Ramos (cell line): Measurements from ENCODE around the gene RPS6KC1.
"Not testable (repeated sequence)": the region's sequence is repeated elsewhere in the genome, so short reads cannot be mapped to it uniquely, and the experiment has no call there.

ENCODE experiments used
- in situ Hi-C: fragments of 300-500 bp; cut with MboI; formaldehyde crosslinking; loops from one replicate; pipeline ENCODE4 v1.14.3; 2022; ENCODE audit warnings: low sequenced_read_pairs; ENCODE audit not compliant: unreplicated experiment

The RPS6KC1 gene

DNA sequence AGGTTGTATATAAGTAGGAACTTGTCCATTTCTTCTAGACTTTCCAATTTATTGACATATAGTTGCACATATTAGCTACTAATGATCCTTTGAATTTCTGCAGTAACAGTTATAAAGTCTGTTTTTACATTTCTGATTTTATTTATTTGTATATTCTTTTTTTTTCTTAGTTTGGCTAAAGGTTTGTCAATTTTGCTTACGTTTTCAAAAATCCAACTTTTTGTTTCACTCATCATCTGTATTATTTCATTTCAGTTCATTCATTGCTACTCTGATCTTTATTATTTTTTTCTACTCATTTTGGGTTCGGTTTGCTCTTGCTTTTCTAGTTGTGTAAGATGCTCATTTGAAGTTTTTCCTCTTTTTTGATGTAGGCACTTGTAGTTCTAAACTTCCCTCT is 97.9 kb downstream of the RPS6KC1 start:
- in situ Hi-C loops = no loop called here

GRCh38 chr1:213150090-213150489 is 99.0 kb downstream of the RPS6KC1 start:
- in situ Hi-C loops = not testable (repeated sequence)

DNA sequence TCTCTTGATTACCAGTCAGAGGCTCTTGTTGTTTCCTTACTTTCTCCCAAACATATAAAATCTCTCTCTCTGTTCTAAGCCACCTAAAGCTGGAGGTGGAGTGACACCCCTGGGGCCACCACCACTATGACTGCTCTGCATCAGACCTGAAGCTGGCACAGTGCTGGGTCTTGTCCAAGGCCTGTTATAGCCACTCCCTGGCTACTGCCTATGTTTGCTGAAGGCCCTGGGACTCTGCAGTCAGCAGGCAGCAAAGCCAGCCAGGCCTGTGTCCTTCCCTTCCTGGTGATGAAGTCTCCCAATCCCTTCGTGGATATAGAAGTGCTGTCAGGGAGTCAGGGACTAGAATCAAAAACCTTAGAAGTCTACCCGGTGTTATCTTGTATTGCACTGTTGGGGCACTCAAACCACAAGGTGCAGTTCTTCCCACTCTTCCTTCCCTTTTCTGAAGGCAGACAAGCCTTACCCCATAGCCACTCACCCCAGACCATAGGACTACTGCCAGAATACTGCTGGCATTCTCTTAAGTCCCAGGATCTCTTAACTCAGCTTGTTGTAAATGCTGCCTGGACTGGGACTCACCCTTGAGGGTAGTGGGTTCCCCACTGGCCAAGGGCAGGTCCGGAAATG is 103.1 kb downstream of the RPS6KC1 start:
- in situ Hi-C loops = no loop called here

GRCh38 chr1:213159376-213159775 is 108.3 kb downstream of the RPS6KC1 start:
- in situ Hi-C loops = no loop called here

DNA sequence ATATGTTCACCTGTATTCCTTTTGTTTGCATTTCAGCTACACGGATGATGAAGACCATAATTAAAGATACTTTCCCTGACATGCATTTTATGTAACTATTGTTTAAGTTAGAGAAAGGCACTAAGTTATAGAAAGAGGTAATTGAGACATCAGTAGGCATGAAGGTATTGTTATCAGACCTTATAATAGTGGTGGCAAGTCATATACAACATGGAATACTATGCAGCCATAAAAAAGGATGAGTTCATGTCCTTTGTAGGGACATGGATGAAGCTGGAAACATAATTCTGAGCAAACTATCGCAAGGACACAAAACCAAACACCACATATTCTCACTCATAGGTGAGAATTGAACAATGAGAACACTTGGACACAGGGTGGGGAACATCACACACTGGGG is 109.4 kb downstream of the RPS6KC1 start:
- in situ Hi-C loops = not testable (repeated sequence)

DNA sequence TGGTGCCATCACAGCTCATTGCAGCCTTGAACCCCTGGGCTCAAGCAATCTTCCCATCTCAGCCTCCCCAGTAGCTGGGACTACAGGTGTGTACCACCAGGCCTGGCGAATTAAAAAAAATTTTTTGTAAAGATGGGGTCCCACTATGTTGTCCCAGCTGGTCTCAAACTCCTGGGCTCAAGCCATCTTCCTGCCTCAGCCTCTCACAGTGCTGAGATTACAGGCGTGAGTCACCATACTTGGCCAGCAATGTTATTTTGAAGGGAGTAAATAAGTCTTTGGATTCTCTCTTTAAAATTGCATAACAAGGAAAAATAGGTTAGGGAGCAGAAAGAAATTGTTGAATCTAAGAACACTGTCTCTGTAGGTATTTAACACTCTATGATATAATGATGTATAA is 111.3 kb downstream of the RPS6KC1 start:
- in situ Hi-C loops = no loop called here

- in situ Hi-C loops = no loop called here
Measured at GRCh38 chr1:213162862-213163261, 111.8 kb downstream of the RPS6KC1 start.

GRCh38 chr1:213163278-213163711 is 112.3 kb downstream of the RPS6KC1 start:
- in situ Hi-C loops = no loop called here

DNA sequence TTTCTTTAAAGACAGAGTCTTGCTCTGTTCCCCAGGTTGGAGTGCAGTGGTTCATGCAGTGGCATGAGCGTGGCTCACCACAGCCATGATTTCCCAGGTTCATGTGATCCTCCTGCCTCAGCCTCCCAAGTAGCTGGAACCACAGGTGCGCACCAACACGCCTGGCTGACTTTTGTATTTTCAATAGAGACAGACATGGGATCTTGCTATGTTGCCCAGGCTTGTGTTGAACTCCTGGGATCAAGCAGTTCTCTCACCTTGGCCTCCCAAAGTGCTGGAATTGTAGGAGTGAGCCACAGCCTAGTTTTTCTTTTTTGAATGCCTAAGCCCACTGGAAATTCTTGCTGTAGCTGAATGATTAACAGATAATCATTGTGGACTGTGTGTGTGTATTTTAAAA is 113.5 kb downstream of the RPS6KC1 start:
- in situ Hi-C loops = no loop called here

DNA sequence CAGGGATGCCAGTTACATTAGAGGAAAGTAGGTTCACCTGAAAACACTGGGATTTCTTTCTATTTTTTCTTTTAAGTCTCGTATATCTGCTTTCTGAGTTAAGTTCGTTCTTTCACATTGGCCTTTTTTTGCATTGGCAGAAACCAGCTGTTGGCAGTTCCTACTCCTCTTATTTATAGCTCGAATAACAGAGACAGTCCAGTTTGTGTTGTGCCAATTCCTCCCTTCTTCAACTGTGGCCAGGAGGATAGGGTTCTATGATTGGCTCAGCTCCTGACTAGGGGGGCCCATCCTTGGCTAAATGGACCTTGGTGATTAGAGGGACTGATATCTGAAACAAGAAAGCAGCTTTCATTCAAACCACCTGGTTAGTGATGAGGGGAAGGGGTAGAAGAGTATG is 115.8 kb downstream of the RPS6KC1 start:
- in situ Hi-C loops = no loop called here

DNA sequence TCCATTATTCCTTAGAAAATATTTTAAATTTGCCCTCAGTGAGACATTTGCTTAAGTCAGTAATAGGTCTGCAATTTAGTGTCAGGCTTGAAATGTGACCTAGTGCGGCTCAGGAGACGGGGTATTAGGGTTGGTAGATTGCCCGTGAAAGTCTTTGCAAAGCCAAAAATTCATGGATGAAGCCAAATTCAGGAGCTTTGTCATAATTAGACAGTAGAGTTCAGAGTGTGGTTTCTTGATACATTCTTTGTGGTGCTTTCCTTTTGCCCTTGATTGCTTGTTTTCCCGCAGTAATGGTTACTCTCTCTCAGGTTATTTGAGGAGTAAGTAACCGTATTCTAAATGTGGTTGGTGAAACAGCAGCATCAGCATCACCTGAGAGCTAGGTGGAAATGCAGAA is 120.7 kb downstream of the RPS6KC1 start:
- in situ Hi-C loops = no loop called here

GRCh38 chr1:213176341-213176740 is 125.3 kb downstream of the RPS6KC1 start:
- in situ Hi-C loops = no loop called here

DNA sequence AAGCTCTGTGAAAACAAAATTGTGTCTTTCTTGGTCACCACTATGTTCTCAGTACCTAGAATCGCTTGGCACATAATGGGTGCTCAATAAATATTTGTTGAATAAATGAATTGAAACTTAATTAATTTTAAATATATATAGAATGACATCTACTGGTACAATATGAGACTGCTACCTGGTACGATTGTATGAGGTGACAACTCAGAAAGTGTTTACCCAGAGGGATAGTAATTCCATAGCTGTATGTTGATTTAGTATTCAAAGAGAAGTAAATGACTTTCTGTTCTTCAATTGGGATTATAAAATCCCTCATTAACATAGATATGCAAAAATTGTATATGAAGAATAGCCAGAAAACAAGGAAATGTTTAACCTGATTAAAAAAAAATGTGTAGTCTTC is 128.7 kb downstream of the RPS6KC1 start:
- in situ Hi-C loops = no loop called here

DNA sequence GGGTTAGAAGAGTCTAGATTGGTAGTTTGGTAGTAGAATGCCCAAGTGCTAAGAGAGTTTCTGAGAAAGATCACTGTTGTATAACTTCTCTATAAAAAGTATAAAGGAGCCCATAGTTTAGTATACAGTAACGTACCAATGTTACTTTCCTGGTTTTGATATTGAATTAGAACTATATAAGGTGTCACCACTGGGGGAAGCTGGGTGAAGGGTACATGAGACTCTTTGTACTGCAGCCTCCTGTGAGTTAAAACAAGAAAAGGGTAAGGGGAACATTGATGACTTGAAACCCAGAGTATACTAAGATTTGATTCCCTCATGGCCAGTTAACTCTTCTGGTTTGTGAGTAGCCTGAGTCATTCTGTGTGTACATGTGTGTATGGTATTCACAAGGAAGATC is 129.8 kb downstream of the RPS6KC1 start:
- in situ Hi-C loops = no loop called here

- in situ Hi-C loops = no loop called here
Measured at GRCh38 chr1:213183036-213183672, 132.1 kb downstream of the RPS6KC1 start.

DNA sequence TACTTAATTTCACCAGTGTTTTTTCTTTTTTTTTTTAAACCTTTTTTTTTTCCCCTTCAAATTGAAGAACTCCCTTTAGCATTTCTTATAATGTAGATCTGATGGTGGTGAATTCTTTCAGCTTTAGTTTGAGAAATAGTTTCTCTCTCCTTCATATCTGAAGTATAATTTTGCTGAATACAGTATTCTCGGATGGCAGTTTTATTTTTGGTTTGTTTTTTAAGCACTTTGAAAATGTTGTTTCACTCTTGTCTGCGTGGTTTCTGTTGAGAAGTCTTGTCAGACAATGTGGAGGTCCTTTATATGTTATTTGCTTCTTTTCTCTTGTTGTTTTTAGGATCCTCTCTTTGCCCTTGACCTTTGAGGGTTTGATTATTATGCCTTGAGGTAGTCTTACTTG is 135.1 kb downstream of the RPS6KC1 start:
- in situ Hi-C loops = no loop called here

DNA sequence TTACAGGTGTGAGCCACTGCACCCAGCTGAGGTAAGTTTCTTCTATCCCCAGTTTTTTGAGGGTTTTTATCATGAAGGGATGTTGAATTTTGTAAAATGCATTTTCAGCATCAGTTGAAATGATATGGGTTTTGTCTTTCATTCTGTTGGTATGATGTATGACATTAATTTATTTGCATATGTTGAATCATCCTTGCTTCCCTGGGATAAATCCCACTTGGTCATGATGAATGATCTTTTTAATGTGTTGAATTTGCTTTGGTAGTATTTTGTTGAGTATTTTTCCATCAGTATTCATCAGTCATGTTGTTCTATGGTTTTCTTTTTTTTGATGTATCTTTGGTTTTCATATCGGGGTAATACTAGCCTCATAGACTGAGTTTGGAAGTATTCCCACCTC is 141.0 kb downstream of the RPS6KC1 start:
- in situ Hi-C loops = no loop called here

GRCh38 chr1:213194383-213194782 is 143.3 kb downstream of the RPS6KC1 start:
- in situ Hi-C loops = no loop called here

DNA sequence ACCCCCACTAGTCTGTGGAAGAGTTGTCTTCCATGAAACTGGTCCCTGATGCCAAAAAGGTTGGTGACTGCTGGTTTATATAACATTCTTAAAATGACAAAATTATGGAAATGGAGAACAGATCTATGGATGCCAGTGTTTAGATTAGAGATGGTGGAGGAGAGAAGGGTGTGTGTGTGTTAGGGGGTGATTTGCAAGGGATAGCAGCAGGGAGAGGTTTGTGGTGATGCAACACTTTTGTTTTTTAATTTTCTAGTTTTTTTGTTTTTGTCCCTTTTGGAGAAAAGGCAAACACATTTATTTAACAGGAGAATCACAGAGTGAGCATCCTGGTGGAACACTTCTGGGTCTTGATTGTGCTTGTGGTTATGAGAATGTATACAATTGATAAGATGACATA is 143.8 kb downstream of the RPS6KC1 start:
- in situ Hi-C loops = no loop called here

GRCh38 chr1:213196328-213197054 is 145.4 kb downstream of the RPS6KC1 start:
- in situ Hi-C loops = not testable (repeated sequence)

DNA sequence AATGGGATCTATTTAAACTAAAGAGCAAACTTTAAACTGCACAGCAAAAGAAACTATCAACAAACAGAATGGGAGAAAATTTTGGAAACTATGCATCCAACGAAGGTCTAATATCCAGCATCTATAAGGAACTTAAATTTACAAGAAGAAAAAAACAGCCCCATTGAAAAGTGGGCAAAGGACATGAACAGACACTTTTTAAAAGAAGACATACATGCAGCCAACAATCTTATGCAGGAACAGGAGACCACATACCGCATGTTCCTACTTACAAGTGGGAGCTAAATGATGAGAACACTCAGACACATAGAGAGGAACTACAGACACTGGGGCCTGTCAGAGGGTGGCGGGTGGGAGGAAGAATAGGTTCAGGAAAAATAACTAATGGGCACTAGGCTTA is 149.6 kb downstream of the RPS6KC1 start:
- in situ Hi-C loops = no loop called here
